ENCODE results near the gene ISG20L2.

DNA sequence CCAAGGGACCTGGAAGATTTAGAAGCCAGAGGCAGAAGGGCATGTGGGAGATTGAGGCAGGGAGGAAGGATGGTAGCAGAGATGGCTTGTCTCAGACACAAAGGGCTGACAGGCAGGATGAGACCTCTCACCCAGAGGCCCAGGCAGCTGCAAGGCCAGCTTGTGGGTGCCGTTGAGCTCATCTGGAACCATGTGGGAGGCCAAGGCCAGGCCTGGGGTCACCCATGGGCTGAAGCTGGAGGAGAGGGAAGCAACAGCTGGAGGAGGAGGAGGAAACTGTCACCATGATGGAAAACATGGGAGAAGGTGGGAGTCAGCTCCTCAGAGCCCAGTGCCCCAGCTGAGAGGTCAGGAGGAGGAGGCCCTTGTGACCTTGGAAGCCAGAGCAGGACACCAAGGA lies 29.6 kb downstream of the ISG20L2 start:
- TF ChIP-seq, protein P1, sequence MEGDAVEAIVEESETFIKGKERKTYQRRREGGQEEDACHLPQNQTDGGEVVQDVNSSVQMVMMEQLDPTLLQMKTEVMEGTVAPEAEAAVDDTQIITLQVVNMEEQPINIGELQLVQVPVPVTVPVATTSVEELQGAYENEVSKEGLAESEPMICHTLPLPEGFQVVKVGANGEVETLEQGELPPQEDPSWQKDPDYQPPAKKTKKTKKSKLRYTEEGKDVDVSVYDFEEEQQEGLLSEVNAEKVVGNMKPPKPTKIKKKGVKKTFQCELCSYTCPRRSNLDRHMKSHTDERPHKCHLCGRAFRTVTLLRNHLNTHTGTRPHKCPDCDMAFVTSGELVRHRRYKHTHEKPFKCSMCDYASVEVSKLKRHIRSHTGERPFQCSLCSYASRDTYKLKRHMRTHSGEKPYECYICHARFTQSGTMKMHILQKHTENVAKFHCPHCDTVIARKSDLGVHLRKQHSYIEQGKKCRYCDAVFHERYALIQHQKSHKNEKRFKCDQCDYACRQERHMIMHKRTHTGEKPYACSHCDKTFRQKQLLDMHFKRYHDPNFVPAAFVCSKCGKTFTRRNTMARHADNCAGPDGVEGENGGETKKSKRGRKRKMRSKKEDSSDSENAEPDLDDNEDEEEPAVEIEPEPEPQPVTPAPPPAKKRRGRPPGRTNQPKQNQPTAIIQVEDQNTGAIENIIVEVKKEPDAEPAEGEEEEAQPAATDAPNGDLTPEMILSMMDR (IDR thresholded peaks at IDR 0.05): no peak
- TF ChIP-seq POLR2A (IDR thresholded peaks at IDR 0.05): no peak
